HG03457 (cell line): Measurements from ENCODE around the gene CADM2.
"Not testable (repeated sequence)": the region's sequence is repeated elsewhere in the genome, so short reads cannot be mapped to it uniquely, and the experiment has no call there.

Experiments
- ATAC-seq: cut with Tn5 transposase; IDR thresholded peaks from one replicate; pipeline ENCODE4 v1.9.1; 2021; ENCODE audit warnings: moderate number of reproducible peaks; ENCODE audit not compliant: unreplicated experiment

CADM2 gene

GRCh38 chr3:85455561-85456200 lies 496.9 kb downstream of the CADM2 start:
- no peak for ATAC-seq

GRCh38 chr3:85474241-85474640 lies 515.5 kb downstream of the CADM2 start:
- no peak for ATAC-seq

DNA sequence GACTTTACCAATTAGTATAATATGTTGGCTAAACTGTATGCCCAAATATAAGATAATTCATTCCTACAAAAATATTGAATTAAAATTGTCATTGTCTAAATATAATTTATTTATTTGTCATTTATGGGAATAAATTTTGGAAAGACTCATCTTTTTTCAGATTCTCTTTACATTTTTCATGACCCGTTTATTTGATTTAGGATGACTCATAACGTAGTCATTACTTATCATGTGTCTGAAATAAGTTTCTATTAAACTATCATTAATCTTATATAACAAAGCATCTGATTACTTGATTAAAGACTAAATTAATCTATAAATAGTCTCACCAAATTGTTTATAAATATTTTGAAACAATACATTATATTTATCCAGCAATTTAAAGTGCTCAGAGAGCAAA lies 516.6 kb downstream of the CADM2 start:
- no peak for ATAC-seq

DNA sequence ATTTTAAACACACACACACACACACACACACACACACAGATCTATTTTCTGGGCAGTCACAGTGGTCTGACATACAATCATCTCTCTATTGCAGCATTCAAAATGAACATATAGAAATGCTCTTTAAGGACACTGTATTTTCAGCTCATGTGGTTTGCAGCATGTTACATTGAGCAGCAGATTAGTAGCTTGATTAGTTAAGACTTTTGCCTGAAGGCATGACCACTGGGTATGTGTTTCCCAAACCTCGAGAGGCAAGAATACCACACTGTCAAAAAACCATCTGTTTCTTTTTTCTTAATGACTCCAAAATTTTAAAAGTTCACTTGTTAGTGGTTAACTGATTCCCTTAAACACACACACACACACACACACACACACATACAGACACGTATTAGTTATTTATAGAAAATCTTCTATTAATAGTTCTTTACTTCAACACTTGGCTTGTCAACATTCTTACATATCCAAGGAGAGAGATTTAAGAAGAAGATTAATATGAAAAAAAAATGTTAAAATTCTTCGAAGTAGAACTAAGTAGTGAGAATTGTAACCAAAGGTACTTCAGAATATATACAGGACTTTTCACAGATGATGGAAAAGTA lies 518.2 kb downstream of the CADM2 start:
- no peak for ATAC-seq

- no peak for ATAC-seq
Measured at GRCh38 chr3:85481411-85482212, 522.8 kb downstream of the CADM2 start.

- ATAC-seq: no peak
Measured at GRCh38 chr3:85482213-85482490, 523.4 kb downstream of the CADM2 start.

GRCh38 chr3:85483986-85484385 lies 525.2 kb downstream of the CADM2 start:
- no peak for ATAC-seq

- ATAC-seq: no peak
Measured at GRCh38 chr3:85487375-85487774, 528.6 kb downstream of the CADM2 start.

DNA sequence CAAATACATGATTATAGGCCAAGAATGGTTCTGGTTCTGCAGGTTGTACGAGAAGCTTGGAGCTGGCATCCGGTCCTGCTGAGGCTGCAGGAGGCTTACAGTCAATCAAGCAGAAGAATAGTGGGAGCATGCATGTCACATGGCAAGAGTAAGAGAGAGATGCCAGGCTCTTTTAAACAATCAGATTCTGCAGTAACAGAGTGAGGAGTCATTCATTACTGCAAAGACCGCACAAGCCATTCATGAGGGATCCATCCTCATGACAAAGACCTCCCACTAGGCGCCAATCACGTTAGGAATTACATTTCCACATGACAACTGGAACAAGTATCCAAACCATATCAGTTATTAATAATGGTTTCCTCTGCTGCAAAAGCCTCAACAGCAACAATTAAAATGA lies 536.8 kb downstream of the CADM2 start:
- ATAC-seq: no peak

- ATAC-seq: no peak
Measured at GRCh38 chr3:85498177-85498576, 539.4 kb downstream of the CADM2 start.

DNA sequence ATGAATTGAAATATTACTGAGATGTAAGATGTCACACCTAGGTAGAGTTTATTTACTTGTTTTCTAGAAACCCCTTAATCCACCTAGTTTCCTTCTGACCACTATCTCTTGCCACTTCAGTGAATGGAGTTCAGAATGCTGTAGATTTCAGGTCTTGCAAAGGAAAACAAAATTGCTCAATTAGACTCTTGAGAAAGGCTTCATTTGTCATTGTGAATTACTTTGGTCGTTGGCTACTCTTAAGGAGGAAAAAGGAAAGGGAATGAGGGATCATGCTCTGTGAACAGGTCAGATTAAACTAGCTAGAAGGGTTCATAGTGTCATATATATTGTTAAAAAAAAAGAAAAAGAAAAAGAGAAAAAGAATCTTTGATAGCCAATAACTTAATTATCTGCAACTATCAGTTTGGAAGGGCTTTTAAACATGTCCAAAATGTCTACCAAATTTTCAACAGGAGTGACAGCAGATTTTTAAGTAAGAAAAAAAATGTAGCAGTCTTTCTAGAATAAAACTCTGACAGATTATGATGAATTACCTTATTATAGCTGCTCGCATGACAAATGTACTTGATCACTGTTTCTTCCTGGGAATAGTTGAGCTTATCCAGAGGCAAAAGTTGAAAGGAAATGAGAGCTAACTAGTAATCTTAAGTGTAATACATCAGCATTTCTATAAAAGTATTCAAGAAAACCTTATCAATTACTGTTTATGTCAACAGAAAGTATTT lies 543.5 kb downstream of the CADM2 start:
- ATAC-seq: no peak

GRCh38 chr3:85504129-85504784 lies 545.5 kb downstream of the CADM2 start:
- not testable (repeated sequence) for ATAC-seq

DNA sequence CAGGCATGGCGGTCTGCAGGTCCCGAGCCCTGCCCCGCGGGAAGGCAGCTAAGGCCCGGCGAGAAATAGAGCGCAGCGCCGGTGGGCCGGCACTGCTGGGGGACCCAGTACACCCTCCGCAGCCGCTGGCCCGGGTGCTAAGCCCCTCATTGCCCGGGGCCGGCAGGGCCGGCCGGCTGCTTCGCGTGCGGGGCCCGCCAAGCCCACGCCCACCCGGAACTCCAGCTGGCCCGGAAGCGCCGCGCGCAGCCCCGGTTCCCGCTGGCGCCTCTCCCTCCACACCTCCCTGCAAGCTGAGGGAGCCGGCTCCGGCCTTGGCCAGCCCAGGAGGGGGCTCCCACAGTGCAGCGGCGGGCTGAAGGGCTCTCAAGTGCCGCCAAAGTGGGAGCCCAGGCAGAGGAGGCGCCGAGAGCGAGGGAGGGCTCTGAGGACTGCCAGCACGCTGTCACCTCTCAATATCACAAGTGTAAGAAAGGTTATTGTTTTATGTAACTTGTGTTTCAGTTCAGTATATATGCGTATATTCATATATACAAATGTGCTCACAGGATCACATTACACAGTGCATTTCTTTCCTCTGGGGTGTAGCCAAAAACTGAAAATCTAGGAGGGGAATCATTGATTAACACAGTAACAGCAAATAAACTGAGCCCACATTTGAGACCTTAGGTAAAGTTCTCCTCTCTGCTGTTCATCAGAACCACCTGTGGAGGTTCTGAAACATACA lies 546.2 kb downstream of the CADM2 start:
- ATAC-seq: not testable (repeated sequence)

DNA sequence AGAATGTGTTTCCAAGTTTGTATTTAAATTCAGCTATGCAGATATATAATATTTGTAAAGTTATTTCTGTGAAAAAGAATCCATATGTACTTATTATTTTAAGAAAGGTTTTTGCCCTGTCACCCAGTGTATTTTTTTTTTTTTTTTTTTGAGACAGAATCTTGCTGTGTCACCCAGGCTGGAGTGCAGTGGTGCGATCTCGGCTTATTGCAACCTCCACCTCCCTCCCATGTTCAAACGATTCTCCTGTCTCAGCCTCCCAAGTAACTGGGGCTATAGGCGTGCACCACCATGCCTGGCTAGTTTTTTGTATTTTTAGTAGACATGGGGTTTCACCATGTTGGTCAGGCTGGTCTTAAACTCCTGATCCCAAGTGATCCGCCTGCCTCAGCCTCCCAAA lies 548.3 kb downstream of the CADM2 start:
- ATAC-seq: not testable (repeated sequence)

DNA sequence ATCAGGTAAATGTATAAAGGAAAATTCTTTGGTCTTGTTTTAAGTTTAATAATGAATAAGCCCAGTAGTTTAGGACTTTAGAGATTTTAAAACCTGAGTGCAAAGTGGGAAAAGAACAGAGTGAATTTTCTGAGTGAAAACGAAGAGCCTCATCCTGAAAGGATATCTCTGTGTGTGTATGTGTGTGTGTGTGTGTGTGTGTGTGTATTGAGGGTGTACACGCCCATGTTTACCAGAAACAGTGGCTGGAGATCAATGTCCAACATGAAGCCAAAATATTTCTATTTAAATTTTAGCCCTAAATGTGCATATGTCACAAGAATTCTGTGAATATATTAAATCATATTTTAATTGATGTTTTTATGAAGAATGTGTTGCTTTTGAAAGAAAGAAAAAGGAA lies 549.9 kb downstream of the CADM2 start:
- ATAC-seq: no peak

DNA sequence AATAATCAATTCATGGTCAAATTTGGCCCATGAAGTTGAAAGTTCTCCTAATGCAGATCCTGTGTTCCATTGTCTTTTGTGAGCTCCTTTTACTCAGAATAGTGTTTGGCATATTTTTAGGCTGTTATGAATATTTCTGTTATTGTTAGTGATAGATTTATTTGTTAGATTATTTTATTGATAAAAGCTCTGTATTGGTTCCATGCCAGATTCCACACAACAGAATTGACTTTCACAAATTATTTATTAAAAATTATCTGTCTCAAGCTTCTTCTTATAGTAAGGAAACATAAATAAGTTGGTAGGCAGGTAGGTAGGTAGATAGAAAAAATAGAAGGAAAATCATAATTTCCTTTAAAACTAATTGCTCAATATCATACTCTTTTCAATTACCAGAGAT lies 557.4 kb downstream of the CADM2 start:
- ATAC-seq: no peak

- ATAC-seq: no peak
Measured at GRCh38 chr3:85524104-85524503, 565.3 kb downstream of the CADM2 start.

DNA sequence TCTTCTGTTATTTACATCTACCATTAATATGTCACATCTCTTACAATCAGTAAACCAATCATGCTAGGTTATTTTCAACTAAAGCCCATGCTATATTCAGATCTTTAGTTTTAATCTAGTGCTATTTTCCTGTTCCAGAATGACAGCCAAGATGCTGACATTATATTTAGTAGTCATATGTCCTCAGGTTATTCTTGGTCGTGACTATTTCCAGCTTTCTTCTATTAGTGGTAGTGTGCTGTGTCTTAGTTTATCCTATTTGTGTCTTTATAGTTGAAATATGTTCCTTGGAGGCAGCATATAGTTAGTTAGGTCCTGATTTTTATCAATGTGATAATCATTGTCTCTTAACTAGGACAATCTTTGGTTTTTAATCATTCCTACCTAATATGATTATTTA lies 566.5 kb downstream of the CADM2 start:
- no peak for ATAC-seq

DNA sequence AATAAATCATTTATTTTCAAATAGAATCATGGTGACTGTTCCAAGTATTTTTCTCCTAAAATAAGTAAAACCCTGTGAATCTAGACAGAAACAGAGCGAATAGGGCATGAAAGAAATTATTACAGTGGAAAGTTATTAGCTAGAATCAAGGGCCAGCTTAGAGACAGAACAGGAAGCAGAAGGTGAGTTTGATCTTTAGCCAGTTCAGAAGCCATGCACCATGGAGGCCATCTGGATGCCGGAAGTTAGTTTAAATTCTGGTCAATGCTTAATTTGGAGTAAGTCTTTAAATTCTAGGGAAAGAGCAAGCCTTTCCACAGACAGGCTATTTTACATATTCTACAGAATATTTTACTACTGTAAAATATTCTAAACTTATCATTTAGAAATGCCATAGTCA lies 574.8 kb downstream of the CADM2 start:
- ATAC-seq: no peak

- ATAC-seq: no peak
Measured at GRCh38 chr3:85535517-85535916, 576.7 kb downstream of the CADM2 start.

- ATAC-seq: no peak
Measured at GRCh38 chr3:85539232-85539631, 580.4 kb downstream of the CADM2 start.
